Choroid plexus epithelial cell (primary cell): Measurements from ENCODE around the gene HSD17B11.
A peak's percentile ranks its signal among the peaks of the same experiment; 100 is the strongest.
"Not testable (repeated sequence)": the region's sequence is repeated elsewhere in the genome, so short reads cannot be mapped to it uniquely, and the experiment has no call there.

ENCODE experiments used
- DNase-seq: peaks from one replicate; pipeline ENCODE4 v3.0.0-alpha.2; 2010; ENCODE audit warnings: low read depth
- H3K4me3 ChIP-seq: 2 replicates; pipeline ENCODE4 v1.5.1; 2011; ENCODE audit warnings: low read depth, mild to moderate bottlenecking, control low read depth, low read length, moderate library complexity
- CTCF ChIP-seq: conservative IDR thresholded peaks from 2 replicates; pipeline ENCODE4 v1.5.1; 2011; ENCODE audit warnings: low read depth, mild to moderate bottlenecking, control low read depth, inconsistent platforms, low read length, moderate library complexity

The HSD17B11 gene

GRCh38 chr4:87304745-87305432, 86.1 kb downstream of the HSD17B11 start:
- no peak for TF ChIP-seq CTCF
- peak; percentile 65 for DNase-seq
- no peak overlapping the region for H3K4me3 ChIP-seq

GRCh38 chr4:87299898-87300297, 91.1 kb downstream of the HSD17B11 start:
- no peak for TF ChIP-seq CTCF
- no peak overlapping the region for H3K4me3 ChIP-seq
- no peak for DNase-seq

- no peak for TF ChIP-seq CTCF
- no peak overlapping the region for H3K4me3 ChIP-seq
- DNase-seq: no peak
These were observed 92.6 kb downstream of the HSD17B11 start for GRCh38 chr4:87298362-87298761.

- not testable (repeated sequence) for DNase-seq
These were observed 96.1 kb downstream of the HSD17B11 start for GRCh38 chr4:87294911-87295310.

GRCh38 chr4:87293889-87294288, 97.1 kb downstream of the HSD17B11 start:
- DNase-seq: not testable (repeated sequence)

More at GRCh38 chr4:87294911-87295310, 96.1 kb downstream of the HSD17B11 start:
- H3K4me3 ChIP-seq: not testable (repeated sequence)

GRCh38 chr4:87286970-87287369, 104.0 kb downstream of the HSD17B11 start:
- no peak overlapping the region for H3K4me3 ChIP-seq
- no peak for TF ChIP-seq CTCF
- no peak for DNase-seq

More at GRCh38 chr4:87293889-87294288, 97.1 kb downstream of the HSD17B11 start:
- H3K4me3 ChIP-seq: not testable (repeated sequence)
